Measurements from ENCODE around the gene KCNK2. TPM values are rescaled to one million over a fixed set of nuclear protein-coding genes. Genes with fewer than 3 reads are reported as not detected.

Gene KCNK2
- 0.03 to 0.18 TPM (median 0.12 TPM) in 5 replicates for total RNA-seq (2022; extraction: Qiagen RNA extraction)

GRCh38 chr1:215082532-215083382, at the start of gene KCNK2:
KCNK2 (plus strand) TSS chr1:215082737; CDS start chr1:215083386, 649 bp downstream.

